ENCODE measurements around the gene OR52E1.
"Not testable (repeated sequence)": the region's sequence is repeated elsewhere in the genome, so short reads cannot be mapped to it uniquely, and the experiment has no call there.

Gene OR52E1

DNA sequence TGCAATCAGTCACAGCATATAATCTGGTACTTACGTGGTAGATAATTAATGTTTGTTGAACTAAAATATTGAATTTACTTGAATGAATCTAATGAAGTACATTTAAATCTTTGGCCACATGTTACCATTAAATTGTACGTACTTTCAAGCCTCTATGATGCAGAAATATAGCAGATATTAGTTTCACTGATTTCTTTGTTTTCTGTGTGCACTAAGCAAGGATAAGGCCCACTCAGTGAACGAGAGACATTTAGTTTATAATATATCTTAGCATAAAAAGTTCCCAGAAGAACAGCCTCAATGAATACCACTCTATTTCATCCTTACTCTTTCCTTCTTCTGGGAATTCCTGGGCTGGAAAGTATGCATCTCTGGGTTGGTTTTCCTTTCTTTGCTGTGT is at the start of gene OR52E1:
Gene OR52E1, plus strand, starts transcription at position 301 of the 400 bp plus-strand sequence.
- no peak for DNase-seq

DNA sequence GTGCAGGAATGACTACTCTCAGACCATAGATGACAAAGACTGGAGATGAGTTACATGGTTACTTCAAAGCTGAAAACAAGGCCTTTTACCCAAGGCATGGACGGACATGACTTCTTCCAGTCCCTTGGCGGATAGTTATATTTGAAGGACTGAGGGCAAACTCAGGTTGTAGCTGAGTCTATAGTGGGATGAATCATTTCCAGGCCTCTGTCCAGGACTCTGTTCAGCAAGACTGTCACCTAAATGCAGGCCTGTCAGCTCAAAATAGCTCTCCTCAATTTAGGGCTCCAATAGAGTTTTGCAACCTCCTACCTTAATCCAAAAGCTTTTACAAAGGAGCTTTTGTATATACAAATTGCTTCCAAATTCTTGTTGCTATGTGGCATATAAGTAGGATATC is 47.4 kb upstream of the OR52E1 start:
- no peak for DNase-seq

DNA sequence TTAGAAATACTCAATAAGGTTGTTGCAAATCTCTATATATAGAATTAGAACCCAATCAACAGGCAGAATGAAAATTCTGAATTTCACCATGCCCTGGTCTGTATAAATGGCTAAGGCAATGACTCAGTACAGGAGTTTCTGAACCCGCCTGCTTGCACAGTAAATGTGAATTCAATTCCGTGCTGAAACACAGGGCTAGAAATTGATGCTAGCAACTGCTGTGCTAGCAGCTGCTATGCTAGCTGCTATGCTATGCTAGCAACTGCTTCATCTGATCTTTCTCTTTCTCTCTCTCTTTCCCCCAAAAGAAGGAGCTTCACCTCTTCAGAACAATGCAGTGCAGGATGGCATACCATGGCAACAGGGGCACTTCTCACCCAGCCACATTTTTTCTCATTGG is 32.7 kb upstream of the OR52E1 start:
- no peak for DNase-seq

DNA sequence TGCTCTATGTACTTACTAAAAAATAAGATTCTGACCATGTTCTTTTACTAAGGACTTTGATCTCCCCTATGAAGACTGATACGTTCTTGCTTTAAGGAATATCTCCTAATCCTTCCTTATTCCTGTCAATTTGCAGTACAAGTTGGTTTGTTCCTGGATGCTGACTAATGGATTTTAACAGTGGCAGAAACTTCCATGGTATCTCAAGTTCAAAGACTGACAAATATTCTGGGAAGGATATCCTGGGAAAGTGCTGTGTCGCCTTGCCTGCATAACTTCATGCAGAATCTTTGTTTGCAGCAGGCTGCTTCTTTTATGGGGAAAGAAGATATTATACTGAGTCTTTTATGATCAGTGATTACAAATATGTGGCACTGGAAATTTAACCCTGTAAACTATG is 31.4 kb upstream of the OR52E1 start:
- no peak for DNase-seq

DNA sequence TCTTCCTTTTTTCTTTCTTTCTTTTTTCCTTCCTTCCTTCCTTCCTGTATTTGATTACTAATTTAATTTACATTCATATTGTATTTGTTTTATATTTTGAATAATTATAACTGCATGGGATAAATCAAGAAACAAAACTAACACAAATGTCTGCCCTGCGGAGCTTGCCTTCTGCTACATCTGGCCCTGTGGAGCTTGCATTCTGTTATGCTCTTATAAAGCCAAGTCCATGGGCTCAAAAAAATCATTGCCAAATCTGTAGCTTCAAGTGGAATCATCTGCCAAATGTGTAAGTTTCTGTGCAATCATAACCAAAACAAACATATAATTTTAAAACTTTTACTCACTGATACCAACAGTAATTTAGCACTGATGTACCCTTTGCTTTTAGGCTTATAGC is 31.0 kb upstream of the OR52E1 start:
- no peak for DNase-seq

DNA sequence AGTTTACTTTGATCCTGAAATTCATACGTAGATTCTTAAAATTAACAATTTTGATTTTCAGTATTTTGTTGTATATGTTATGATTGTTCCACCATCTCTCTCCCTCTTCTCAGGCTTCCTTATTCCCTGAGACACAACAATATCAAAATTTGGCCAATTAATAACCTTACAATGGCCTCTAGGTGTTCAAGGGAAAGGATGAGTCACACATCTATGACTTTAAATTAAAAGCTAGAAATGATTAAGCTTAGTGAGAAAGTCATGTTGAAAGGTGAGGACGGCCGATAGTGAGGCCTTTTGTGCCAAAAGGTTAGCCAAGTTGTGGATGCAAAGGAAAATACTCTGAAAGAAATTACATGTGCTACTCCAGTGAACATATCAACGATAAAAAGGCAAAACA is 28.5 kb upstream of the OR52E1 start:
- no peak for DNase-seq

DNA sequence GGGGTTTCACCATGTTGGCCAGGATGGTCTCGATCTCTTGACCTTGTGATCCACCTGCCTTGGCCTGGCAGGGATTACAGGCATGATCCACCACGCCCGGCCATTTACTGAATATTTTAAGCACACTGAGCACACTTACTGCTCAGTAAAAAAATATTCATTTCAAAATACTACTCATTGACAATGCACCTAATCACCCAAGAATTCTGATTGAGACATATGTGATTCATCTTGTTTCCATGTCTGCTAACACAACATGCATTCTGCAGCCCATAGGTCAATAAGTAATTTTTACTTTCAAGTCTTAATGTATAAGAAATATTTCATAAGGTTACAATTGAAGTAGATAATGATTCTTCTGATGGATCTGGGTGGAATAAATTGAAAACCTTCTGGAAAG is 27.3 kb upstream of the OR52E1 start:
- no peak for DNase-seq

DNA sequence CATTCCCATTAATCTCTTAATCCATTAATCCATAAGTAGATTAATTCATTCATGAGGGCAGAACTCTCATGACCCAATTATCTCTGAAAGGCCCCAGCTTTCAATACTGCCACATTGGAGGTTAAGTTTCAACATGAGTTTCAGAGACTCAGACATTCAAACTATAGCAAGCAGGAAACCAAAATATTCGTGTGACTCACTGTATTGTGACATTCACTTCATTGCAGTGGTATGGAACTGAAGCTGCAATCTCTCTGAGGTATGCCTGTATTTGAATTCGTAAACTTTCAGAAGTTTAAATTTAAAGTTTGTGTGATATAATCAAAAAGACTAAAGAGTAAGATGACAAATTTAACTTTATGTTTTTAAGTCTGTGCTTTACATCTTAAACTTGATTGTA is 26.0 kb upstream of the OR52E1 start:
- DNase-seq = no peak

DNA sequence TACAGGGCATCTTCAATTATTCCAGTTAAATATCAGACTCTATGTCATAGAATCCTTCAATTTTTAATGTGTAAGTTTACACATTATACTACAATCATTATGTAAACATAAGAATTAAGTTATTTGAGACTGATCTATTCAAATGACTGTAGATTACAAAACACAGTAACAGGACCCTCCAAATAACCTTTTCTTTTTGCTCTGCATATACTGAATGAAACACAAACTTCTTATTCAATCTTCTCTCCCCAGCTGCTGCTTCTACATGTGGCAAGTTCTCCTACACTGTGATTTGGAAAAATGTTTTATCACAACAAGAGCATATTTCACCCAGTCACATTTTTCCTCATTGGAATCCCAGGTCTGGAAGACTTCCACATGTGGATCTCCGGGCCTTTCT is 23.1 kb upstream of the OR52E1 start, which contains the start of gene OR52J3:
Gene OR52J3, plus strand, starts transcription at position 301 of the 400 bp plus-strand sequence. Its CDS starts 0 bp downstream, at position 301.
- no peak for DNase-seq

DNA sequence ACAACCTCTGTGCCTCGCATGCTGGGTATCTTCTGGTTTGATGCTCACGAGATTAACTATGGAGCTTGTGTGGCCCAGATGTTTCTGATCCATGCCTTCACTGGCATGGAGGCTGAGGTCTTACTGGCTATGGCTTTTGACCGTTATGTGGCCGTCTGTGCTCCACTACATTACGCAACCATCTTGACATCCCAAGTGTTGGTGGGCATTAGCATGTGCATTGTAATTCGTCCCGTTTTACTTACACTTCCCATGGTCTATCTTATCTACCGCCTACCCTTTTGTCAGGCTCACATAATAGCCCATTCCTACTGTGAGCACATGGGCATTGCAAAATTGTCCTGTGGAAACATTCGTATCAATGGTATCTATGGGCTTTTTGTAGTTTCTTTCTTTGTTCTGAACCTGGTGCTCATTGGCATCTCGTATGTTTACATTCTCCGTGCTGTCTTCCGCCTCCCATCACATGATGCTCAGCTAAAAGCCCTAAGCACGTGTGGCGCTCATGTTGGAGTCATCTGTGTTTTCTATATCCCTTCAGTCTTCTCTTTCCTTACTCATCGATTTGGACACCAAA is 22.5 kb upstream of the OR52E1 start:
- no peak for DNase-seq

DNA sequence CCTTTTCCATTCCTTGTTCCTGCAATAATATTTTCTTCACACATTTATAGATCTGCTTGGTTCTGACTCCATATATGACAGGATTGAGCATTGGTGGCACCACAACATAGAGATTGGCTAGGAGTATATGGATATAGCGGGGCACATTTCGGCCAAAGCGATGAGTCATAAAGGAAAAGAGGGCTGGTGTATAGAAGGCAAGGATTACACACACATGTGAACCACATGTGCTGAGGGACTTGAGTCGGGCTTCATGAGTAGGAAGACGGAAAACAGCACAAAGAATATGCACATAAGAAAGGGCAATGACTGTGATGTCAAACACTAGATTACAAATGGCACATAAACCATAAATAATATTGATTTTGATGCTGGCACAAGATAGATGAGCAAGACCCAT is 10.7 kb upstream of the OR52E1 start:
- not testable (repeated sequence) for DNase-seq

DNA sequence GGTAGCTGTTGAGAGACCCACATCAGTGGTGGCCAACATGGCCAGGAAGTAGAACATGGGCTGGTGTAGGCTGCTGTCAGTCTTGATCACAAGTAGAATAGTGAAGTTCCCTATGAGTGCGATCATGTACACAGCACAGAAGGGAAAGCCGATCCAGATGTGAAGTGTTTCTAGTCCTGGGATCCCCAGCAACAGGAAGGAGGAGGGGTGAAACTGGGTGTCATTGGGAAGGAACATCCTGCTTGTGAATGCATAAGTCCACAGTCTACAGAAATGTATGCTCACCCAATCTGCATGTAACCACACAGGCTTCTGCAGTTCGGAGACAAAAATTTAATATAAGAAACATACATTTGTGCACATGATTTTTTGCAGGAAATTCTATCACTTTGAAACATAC is 10.0 kb upstream of the OR52E1 start, which contains the start of gene OR52E2:
Gene OR52E2, minus strand, starts transcription at position 237 of the 400 bp plus-strand sequence. Its CDS starts 0 bp downstream, at position 237.
- DNase-seq = no peak

DNA sequence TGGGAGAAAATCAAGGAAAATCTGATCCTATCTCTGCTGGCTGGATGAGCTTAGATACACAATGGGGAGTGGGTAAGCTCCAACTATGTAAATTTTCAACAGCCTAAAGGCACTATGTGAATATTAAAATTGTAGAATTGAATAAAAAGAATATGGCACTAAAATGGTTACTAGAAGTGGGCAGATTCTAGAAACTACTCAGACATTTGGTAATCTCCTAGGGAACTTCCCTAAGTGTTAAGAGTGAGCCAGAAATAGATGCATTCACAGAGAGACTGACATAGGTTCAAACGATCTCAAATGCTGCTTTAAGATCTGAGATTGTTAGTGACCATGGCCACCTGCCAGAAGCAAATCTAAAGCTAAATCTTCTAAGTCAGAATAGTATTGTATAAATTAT is 4.3 kb upstream of the OR52E1 start:
- no peak for DNase-seq

DNA sequence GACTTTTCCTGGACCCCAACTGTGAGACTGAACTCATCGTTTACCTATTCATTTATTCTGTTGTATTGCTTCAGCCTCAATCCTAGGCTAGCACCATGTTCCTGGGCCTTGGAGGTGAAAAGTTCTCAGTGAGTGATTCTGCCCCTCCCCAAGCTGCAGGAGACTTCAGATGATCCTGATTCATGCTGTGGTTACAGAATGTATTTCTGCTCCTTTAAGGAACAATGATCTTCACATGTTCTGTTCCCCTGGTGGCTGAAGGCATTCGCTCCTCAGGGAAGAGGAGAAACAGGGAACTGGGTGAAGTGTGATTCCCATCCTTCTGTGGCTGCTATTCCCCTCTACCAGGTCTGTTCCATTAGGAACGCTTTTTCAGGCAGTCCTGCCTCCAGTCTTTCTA is 2.4 kb downstream of the OR52E1 start:
- no peak for DNase-seq

DNA sequence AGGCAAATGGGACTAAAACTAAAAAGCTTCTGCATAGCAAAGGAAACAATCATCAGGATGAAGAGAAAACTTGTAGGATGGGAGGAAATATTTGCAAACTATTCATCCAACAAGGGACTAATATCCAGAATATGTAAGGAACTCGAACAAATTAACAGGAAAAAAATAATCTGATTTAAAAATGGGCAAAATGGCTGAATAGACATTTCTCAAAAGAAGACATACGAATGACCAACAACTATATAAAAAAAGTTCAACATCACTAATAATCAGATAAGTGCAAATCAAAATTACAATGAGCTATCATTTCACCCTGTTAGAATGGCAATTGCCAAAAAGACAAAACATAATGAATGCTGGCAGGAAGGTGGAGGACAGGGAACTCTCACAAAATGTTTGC is 12.0 kb downstream of the OR52E1 start:
- DNase-seq = no peak

DNA sequence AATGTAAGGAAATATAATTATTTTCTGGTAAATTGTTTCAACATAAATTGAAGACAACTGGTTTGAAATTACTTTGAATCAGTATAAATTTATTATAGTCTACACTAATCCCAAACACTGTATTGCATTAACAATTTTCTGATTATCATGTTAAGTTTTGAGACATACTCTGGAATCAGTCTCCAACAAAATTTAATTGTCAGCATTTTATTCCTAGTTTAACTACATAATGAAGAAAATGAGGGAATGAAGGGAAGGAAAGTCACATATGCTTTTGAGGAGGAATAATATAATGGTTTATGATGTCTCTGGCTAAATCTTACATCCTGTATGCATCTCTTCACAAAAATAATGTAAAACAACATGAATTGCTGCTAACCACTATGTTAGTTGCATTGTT is 14.2 kb downstream of the OR52E1 start:
- DNase-seq = no peak

DNA sequence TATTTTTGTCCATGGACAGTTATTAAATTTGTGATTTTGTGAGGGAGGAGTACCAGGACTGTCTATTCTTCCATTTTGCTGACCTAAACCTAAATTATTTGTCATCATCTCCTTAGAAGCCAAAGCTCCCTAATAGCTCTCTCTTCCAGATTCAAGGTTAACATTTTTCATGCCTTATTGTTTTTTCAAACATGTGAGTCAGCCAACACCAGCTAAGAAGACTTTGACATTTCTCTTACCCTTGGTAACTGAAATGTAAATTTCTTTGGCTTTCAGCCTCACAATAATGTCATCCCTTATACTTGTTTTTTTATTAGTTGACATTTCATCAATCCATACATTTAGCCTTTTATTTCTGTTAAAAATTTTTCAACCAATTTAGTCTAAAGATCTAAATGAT is 19.2 kb downstream of the OR52E1 start:
- no peak for DNase-seq

DNA sequence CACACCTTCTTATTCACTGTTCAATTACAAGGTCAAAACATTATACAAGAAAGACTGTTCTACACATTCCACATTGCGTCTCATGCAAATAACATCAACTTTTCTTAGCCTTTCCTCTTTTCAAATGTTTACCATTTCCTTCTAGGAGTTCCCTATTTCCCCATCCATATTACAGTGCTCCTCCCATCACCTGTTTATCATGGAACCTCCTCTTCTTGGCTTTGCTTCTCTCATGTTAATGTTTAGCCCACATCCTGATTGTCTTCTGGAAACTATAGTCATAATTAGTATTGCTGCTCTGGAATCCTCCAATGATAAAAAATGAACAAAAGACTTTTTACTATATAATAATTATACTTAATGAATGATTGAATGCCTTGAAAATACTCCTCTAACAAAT is 21.3 kb downstream of the OR52E1 start:
- no peak for DNase-seq

DNA sequence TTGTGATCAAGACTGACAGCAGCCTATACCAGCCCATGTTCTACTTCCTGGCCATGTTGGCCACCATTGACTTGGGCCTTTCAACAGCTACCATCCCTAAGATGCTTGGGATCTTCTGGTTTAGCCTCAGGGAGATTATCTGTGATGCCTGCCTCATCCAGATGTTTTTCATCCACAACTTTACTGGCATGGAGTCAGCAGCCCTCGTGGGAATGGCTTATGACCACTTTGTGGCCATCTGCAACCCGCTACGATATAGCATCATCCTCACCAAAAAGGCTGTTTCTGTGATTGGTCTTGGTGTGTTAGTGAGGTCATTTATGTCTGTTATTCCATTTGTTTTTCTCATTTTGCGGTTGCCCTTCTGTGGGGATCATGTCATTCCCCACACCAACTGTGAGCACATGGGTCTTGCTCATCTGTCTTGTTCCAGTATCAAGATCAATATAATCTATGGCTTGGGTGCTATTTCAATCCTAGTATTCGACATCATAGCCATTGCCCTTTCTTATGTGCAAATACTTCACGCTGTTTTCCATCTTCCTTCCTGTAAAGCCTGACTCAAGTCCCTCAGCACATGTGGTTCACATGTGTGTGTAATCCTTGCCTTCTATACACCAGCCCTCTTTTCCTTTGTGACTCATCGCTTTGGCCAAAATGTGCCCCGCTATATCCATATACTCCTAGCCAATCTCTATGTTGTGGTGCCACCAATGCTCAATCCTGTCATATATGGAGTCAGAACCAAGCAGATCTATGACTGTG is 23.6 kb downstream of the OR52E1 start:
- no peak for DNase-seq

DNA sequence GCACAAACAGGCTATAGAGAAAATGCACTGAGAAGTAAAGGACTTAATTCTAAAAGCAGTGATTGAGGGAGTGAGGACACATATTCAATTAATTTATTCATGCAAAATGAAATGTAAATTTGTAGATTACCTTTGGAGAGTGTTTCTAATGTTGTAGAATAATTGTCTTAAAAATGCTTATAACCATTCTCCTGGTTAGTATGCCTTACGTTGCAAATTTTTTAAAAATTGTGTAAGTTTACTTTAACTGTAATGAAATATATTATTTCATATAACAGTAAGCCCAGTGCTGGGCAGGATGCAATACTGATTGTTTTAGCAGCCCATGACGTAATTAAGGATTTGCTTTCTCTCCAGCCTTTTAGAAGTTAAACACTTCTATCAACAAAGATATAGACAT is 26.6 kb downstream of the OR52E1 start:
- DNase-seq = no peak

DNA sequence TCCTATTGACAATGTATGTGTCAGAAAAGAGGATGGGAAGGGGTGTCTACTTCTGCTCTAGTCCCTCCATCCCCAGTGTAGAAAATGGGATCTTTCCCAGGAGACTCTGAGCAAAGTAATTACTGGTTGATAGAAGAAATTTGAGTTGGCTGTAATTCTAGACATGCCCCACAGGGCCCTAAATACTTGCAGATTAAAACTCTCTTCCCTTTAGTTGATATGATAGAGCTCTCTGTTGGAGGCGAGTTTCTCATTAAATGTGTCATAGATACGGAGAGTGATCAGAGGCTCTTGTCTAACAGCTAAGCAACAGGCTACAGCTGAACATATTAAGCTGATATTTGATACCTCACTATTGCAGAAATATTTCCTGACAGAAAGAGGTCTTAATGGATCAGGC is 32.9 kb downstream of the OR52E1 start:
- no peak for DNase-seq

DNA sequence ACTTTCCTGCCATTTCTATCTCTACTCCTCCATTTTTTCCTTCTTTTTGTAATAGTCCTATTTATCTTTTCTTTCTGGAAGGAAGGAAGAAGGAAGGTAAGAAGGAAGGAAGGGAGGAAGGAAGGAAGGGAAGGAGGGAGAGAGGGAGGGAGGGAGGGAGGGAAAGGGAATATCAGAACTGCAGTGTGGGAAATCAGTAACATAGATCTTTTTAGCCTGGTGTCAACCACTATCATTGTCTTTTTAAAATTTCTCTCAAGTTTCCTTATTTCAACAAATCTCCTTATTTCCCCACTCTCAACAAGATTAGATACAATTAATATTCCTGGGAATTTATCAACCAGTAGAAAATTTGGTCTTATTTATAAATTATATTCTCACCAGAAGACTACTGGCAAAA is 33.7 kb downstream of the OR52E1 start:
- DNase-seq = no peak

DNA sequence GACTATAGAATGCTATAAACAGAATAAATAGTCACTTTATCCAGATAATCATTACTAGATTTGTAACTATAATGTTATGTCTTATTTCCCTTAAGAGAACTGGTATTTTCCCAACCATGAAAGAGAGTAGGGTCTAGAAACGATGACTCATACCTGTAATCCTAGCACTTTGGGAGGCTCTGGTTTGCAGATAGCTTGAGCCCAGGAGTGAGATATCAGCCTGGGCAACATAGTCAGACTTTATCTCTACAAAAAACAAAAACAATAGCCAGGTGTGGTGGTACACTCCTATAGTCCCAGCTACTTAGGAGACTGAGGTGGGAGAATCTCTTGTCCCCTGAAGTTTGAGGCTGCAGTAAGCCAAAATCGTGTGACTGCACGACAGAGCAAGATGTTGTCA is 37.9 kb downstream of the OR52E1 start:
- DNase-seq = no peak

DNA sequence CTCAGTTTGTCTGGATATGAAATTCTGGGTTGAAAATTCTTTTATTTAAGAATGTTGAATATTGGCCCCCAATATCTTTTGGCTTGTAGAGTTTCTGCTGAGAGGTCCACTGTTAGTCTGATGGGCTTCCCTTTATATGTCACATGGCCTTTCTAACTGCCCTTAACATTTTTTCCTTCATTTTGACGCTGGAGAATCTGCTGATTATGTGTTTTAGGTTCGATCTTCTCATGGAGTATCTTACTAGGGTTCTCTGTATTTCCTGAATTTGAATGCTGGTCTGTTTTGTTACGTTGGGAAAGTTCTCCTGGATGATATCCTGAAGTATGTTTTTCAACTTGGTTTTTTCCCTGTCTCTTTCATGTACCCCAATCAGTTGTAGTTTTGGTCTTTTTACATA is 46.0 kb downstream of the OR52E1 start:
- no peak for DNase-seq

DNA sequence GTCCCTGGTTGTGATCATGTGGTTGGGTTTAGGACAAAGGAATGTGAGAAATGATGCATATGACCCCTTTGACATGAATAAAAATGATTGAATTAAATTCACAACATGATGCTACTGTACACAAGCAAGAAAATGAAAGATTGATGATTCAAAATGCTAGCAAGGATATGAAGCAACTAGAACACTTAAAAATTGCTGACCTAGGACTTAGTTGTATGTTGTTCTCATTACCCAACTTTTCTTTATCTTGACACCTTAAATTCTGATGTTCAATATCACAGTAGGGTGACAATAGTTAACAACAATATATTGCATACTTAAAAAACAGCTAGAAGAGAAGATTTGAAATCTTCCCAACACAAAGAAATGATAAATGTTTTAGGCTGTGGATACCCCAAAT is 48.2 kb downstream of the OR52E1 start:
- no peak for DNase-seq

All from NCI-H1092 (cell line).